Measurements from ENCODE around the gene CCDC157.
"Not testable (repeated sequence)": the region's sequence is repeated elsewhere in the genome, so short reads cannot be mapped to it uniquely, and the experiment has no call there.

The CCDC157 gene

DNA sequence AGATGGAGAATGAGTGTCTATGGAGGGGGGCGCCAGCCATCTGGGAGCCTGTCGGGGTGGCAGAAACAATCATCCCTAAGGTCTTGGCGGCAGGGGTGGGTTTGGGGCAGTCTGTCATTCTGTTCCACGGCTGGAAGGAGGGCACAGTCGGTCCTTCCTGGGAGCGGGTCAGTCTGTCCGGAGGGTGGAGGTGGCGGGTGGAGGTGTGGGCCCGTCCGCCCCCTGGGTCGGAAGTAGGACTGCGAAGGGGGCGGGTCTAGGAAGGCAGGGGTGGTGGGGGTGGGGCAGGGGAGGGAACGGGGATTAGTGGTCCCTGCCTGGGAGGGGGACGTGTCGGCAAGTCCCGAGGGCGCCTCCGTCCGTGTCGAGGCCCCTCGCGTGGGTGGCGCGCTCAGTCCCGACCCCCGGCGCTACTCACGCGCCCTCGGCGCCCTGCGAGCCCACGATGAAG lies 30.5 kb upstream of the CCDC157 start:
- peak; percentile 22 for DNase-seq

DNA sequence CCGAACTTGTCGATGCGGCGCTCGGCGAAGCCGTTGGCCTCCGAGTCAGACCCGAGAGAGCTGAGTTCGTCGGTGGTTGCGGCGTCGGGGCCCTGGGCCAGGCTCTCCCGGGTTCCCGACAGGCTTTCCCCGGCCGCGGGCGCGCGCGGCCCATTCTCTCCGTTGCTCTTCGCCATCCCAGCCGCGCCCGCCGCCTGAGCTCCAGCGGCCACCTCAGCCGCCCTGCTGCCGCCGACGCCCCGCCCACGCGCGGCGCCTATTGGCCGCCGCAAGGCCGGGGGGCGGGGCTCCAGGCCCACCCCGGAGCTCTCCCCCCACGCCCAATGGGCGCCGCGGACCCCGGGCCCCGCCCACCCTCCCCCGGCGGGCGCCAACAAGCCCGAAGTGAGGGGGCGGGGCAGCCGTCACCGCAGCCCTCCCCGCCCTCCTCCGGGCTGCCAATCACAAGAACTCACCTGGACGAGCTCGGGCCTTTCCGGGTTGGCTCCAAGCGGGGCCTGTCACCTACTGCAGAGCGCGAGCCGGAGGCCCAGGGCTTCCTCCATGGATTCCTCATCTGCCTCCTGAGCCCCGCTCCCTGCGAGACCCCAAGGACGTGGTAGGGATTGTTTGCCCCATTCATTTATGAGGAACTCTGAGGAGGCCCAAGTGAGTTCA lies 30.0 kb upstream of the CCDC157 start, which contains the start of gene TBC1D10A:
Gene TBC1D10A, minus strand, starts transcription at position 236 of the 657 bp plus-strand sequence. Its CDS starts 60 bp downstream, at position 176.
- peak; percentile 96 for DNase-seq

DNA sequence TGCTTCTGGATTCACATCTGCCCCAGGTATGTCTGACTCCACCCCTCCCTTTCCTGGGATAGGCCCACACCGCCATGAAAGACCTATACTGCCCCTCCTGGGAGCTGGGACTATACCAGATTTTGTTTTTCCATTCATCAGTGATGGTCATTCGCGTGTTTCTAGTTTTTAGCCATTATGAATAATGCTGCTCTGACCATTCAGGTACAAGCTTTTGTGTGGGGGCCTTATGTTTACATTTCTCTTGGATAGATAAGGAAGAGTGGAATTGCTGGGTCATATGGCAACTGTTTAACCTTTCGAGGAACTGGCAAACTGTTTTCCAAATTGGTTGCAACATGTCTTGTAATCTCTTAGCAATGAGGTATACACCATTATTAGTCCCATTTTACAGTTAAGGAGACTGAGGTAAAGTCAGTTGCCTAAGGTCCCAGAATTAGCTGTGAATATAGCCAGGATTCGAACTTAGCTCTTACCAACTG lies 28.9 kb upstream of the CCDC157 start:
- no peak for DNase-seq

DNA sequence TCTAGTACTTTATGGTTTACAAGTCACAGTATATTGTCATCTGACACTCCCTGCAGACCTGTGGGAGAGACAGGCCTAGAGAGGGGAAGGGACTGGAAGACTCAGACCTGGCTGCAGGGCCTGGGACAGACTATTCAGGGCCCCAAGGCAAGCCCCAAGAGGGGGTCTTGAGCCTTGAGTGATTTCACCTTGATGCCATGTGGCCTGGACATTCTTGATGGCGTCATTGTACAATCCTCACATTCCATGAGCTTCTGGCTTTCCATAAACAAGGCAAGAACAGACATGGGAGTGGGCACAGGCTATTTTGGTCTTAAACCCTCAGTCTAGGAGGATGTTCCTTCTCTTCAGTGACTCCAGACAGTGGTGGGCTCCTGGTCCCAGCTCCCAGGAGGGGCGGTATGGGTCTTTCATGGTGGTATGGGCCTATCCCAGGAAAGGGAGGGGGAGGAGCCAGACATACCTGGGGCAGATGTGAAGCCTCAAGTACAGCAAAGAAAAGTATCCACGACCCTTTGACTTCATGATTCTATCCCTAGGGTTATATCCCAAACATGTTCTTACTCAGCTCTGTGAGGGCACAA lies 28.2 kb upstream of the CCDC157 start:
- no peak for DNase-seq

DNA sequence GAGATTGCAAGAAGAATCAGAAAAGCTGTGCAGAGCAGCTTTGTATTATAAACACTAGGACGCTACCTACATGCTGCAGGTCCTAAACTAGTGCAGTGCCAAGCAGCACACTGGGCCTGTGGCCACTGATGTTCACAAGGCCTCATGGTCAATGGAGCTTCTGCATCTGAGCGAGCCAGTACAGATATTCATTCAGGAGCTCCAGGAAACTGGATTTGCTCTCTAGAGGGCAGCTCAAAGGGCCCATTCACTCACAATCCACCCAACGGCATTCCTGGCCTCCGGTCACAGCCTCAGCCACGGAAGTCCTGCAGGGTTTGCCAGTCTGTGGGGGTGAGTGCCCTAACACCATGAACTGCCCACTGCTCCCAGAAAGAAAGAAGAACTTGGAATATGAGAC lies 24.3 kb upstream of the CCDC157 start:
- no peak for DNase-seq

DNA sequence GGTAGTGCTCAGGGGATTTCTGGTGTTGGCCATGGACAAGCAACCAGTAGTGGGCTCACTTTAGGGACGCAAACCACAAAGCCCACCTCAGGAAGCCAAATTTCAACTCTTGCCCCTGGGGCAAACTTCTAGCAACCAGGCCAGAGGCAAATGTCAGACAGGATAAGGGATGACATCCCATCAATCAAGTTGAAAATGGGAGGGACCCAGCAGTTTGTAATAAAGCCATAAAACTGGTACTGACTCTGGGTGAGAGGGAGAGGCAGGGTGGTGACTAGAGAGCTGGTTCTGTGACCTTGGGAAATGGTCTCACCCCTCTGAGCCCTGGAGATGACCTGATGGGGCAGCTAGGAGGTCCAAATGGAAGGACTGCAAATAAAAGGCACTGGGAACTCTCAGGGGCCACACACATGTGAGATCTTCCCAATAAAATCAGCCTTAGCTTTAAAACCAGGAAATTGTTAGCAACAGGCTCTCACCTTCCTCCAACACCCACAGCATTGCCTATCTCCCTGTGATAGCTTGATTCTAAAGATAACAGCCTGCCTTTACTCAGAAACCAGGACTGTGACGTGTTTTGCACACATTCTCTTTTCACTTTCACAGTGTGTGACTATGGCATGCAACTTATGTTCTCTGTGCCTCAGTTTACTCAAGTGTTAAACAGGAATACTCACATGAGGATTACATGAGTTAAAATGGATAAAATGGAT lies 23.7 kb upstream of the CCDC157 start:
- DNase-seq = no peak

DNA sequence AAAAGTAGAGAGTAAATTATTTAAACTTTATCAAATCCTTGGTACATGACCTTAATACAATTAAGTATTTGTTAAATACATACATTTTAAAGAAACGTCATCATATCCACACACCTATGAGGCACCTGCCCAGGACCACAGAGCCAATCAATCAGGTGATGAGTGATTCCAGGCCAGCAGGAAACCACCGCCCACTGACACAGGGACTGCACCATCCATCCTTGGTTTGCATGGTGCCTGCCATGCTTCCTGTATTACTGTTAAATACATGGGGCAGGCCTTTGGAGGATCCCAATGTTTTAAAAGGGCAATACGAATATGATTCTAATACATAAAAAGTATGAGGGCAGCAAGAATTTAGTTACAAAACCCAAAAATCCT lies 23.1 kb upstream of the CCDC157 start:
- DNase-seq = no peak

DNA sequence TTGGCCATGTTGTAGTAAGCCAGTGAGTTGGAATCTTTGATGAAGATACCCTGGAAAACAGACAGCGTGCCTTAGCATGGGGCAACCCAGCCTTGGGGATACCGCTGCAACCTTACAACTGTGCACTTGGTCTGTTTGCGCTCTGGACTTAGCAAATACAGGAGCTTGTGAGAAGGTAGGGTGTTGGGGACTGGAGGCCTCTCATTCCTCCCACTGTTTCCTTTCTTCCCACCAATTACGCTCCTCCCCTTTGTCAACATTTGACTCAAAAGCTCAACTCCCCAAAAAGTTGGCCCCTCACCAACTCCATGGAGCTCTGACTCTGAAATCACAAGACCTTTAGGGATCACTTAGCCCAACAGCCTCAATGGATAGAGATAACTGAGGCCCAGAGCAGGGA lies 22.2 kb upstream of the CCDC157 start:
- DNase-seq = no peak

DNA sequence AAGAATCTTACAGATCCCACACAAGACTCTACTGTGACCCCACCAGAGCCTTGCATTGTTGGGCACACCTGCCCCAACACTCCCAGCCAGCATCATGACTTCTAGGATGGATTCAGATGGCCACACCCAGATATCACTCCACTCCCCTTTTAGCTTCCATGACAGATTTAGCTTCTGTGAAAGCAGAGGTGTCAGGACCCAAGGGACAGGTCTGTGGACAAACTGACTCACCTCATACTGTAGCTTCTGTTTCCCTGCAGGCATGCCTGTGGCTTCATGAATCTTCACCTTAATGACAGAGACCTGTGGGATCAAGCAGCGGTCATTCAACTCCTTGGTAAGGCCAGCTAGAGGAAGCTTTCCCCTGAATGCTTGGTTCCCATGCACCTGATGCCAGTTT lies 21.6 kb upstream of the CCDC157 start:
- no peak for DNase-seq

DNA sequence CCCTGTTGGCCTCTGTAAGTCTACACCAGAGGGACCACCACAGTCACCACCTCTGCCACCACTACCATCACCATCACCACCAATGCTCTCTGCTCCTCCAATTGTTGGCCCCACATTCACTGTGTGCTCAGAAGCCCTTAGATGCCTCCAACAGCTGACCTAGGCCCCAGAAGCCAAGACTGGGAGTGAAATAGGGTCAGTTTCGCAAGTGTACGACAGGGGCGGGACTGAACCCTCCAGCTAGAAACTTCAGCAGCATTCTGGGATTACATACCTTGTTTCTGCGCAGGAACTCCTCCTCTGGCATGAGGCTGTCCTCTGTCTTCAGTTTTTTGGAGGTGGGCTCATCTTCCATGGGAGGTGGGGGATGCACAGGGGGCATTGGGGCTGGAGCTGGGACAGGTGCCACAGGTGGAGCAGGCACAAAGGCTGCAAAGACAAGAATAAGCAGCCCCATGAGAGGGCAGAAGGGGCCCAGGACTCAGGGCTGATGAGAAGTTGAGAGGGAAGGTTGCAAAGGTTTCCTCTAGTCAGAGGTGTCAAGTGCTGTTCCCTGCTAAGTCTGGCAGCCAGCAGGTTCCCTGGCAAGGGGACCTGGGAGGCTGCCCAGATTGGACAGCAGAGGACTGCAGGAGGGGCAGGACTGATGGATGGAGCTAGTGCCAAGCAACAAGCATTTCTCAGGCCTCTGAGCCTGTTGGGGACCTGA lies 19.9 kb upstream of the CCDC157 start:
- no peak for DNase-seq

DNA sequence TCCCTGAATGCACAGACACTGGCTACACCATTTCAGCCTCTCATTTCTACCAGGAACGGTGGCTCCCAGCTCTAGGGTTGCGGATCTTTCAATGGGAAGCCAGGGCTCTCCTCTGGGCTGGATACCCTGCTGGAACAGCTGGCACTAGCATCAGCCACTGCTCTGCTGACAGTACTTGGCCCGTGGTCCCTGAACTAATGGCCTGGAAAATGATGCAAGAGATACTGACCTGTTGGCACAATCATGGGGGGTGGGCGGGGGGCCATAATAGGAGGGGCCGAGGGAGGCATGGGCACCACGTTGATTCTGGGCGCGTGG lies 19.4 kb upstream of the CCDC157 start:
- DNase-seq = no peak

DNA sequence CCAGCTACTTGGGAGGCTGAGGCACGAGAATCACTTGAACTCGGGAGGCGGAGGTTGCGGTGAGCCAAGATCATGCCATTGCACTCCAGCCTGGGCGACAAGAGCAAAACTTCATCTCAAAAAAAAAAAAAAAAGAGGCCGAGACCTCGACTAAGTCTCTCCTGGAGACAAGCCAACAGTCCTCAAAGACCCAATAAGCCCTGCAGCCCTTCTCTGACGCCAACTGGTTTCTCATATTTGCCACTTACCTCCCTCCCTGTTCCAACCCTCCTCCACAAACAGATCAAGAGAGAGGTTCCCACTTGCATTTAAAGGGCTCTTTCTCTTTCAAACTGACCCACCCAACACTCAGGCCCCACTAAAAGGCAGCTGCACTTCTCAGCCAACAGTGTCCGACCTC lies 18.5 kb upstream of the CCDC157 start:
- not testable (repeated sequence) for DNase-seq

DNA sequence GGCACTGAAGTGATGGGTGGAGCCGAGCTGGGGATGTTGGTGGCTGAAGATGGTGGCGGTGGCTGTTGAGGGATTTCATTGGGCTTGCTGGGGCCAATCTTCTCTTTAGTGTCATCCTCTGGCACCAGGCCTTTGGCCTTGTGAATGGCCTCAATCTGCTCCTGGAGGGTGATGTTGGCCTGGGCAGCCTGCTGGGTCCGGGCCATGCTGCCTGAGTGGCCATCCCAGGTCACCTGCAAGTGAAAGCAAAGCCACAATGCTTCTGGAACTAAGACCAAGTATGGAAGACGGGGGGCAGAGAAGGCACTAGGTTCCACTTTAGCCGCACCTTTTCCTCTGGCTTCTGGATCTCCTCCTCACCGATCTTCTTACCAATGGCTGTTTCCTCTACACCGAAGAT lies 18.0 kb upstream of the CCDC157 start:
- no peak for DNase-seq

DNA sequence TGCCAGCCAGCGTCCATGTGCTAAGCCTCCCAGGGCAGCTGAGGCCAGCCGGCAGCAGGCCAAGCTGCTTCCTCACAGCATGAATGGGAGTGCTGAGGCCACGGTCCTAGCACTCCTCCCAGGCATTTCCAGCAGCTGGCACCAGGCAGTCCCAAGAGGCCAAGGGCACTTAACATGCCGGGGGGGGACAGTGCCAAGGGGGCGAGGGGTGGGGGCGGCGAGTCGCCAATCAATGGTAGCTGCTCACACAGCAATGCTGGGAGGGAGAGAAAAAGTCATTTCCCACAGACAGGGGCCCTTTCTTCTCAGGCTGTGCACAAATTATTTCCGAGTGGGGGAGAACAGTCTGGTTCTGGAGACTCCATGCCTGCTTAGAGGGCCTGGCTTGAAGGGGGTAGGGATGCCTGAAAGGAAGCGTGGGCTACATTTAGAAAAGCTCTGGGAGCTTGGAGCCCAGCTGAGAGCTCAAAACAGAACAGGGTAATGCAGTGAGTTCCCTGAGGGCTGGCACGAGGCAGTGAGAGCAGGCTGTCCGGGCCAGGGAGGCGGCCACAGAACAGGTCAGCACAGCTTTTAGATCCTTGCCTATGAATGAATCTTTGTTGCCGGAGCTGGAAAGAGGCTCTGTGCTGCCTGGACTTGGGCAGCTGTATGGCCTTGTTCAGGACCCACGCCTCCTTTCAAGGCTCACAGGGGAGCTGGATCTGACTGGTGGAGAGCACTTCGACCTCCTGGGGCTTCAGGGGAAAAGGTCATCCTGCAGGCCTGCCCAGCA lies 15.7 kb upstream of the CCDC157 start:
- DNase-seq = no peak

DNA sequence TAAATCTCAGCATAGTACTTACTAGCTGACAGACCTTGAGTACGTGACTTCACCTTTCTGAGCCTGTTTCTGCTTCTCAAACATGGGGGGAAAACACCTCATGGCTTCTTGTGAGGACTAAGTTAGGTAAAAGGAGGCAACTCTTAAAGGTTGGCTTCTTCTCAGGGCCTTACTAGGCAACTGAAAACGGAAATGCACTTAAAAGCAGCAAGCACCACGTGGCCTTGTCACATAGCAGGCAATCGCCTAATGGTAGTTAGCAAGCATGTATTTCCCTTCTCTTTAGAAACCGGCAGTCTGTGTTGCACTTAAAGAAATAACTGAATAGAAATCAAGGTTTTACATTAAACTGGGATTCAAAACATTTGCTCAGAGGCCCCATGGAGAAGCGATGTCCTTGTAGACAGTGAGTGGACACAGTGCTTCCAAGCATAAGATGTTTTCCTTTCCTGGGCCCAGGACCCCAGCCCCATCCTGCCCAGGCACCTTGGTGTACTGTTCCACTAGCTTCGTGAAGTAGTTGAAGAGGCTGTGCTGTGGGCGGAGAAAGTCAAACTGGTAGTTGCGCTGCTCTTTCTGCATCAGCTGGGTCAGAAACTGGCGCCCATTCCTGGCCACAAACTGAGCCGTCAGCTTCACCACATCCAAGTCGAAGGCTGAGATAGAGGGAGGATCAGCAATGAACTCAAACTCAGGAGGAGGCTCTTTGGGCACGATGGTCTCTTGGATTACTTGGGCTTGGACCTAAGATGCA lies 12.2 kb upstream of the CCDC157 start:
- DNase-seq = no peak

DNA sequence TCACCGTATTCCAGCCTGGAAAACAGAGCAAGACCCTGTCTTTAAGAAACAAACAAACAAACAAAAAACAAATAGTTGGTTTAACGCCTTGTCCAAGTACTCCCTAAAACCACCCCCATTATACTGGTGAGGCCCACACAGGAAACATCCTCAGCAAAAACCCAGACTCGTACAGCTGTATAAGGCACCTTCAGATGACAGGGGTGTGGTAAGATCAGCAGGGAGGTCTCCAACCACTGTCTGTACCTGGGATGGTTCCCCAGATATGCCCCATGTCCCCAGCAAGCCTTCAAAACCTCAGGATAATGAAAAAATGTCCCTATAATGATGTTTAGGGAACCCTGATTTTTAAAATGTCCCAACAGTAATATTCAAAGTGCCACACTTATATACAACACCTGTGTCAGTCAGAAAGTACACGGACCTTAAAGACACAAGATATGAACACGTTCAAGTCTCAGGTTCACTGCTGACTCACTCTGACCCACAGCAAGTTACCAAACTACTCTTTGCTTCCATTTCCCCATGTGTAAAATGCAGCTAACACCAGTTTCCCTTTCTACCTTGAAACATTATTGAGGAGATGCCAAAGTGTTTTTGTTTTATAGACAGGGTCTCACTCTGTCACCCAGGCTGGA lies 9.4 kb upstream of the CCDC157 start:
- DNase-seq = no peak

DNA sequence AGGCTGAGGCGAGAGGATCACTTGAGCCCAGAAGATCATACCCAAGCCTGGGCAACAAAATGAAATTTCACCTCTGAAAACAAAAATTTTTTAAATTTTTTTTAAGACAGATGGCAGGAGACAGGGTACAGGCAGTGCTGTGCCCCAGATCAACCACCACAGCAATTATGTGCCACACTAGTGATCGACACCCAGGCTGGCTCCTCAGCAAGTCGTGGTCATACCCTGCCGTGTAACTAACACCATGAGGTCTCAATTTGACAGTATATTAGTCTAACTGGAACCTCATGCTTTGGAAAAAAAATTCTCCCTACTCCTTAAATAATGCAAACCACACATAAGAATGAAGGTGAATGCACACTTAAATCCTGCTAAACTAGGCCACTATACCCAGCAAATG lies 8.4 kb upstream of the CCDC157 start:
- DNase-seq = no peak

DNA sequence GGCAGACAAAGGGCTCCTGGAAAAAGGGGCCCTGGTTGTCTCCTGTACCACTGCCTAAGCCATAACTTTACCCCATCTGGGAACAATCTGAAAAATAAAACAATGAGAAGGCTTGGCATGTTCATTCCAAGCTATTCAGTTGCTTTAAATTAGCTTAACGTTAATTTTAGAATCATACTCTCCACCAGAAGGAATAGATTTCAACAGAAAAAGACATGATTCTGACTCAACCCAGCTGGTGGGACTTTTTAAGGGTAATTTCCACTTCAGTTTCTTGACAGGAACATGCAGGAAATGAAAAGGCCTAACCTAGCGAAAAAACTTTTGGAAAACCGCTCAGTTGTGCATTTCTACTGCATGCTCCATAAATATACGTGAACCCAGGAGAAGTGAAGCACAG lies 8.0 kb upstream of the CCDC157 start:
- DNase-seq = no peak

DNA sequence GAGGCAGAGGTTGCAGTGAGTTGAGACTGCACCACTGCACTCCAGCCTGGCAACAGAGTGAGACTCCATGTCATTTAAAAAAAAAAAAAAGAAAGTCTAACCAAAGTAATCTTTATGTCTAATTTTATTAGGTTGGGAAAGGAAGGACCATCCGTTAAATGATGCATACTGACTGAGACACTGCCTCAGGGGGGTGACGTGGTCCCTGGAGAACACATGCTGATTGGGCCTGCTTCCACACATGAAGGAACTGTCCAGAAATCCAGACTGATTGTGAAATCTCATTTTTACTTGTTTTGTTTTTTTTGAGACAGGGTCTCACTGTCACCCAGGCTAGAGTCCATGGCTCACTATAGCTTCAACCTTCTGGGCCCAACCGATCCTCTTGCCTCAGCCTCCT lies 5.6 kb upstream of the CCDC157 start:
- DNase-seq = no peak

DNA sequence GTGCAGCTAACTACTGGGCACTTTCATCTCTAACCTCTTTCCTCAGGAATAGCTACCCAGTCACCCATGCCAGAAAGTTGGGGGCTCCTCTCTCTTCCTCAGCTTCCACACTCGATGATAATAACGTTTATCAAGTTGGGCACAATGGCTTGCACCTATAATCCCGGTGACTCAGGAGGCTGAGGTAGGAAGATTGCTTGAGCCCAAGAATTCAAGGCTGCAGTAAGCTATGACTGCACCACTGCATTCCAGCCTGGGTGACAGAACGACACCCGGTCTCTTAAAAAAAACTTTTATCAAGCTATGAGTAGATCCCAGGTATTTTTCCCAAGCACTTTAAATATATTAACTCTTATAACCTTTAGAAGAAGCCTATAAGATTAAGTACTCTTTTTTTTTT lies 2.2 kb upstream of the CCDC157 start:
- no peak for DNase-seq

DNA sequence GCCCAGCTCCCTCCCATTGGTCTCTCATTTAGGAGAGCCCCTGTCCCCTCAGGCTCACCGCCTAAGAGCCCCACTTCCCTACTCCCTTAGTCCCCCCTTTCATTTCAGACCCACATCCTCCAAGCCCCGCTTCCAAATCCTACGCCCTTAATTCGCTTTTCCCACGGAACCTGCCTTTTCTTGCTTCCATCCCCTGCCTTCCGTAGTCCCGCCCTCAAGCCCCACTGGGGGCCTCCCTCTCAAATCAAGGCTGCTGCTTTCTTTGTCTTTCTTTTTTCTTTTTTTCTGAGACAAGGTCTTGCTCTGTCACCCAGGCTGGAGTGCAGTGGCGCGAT lies 396 bp downstream of the CCDC157 start:
- peak; percentile 23 for DNase-seq
